NCI-H2029 (cell line): ENCODE data around the gene SLFNL1.

Source experiments
- DNase-seq: peaks from one replicate; lab custom pipeline; 2025; lab: John Stamatoyannopoulos, UW

SLFNL1 gene

DNA sequence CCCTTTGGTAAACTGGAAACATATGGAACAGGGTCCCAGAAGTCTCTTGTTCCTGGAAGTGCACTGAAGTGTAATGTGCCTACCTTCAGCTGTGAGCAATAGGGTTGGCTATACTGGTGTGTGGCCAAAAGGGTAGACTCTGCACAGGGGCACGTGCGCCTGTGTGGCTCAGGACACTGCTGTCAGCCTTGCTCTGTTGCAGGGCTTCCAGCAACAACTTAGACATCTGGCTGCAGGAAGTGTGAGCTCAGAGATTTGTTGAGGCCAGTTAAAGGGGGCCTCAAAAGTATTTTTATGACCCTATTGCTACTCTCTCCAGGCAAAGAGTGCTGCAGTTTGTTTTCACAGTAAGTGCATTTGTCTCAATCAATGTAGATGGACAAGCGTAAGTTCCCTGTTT, 34.6 kb downstream of the SLFNL1 start:
- no peak for DNase-seq

DNA sequence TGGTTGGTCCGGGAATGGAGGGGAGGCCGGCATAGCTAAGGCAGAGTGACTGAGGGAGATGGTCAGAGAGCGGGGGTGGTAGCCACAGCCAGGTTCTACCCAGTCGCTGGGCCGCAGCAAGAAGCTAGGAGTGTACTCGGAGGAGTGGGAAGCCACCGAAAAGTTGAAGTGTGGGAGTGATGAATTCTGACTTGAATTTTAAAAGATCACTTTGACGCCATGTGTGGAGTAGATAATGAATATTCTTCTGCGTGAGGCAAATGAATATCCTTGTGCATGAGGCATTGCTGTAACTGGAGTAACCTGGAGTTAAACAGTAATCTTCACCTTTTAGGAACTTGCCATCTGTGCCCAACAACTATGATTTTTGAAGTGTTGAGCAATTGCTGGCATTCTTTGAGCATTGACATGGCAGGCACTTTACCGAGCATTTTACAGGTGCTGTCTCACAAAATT, 35.2 kb downstream of the SLFNL1 start:
- DNase-seq, result no peak

DNA sequence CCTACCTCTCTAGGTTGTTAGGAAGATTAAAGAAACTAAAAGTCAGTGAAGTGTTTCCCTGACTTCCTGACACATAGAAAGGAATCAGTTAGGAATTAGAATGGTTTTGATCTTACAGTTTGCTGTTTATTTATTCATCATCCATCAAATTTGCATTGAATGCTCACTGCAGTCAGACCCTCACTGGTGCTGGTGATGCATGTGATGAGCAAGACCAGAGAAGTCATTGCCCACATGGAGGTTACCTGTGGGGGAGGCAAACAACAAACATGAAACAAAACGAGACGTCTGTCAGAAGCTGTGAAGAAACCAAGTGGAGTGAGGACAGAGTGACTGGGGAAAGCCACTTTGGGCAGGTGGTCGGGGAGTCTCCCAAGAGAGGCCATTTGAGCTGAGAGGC, 35.6 kb downstream of the SLFNL1 start:
- DNase-seq, result no peak

DNA sequence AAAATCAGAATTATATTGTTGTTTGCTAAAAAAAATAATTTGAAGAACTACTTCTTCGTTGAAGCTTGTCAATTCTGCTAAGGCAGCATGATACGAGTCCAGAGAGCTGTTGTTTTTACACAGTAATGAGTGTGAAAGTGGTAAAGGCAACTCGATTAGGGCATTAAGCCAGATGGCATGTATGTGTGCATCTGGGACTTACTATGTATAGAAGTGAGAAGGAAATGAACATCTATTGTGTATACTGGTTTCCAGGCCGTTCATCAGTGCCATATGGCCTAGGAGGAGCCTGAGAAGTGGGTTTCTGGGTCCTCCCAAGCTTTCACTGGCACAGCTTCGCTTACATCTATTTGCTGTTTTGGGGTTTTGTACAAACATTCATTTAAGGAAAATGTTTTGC, 36.4 kb downstream of the SLFNL1 start:
- no peak for DNase-seq

GRCh38 chr1:40984531-40984930, 37.0 kb downstream of the SLFNL1 start:
- no peak for DNase-seq

- DNase-seq, result no peak
Measured at GRCh38 chr1:40984066-40984465, 37.5 kb downstream of the SLFNL1 start.

DNA sequence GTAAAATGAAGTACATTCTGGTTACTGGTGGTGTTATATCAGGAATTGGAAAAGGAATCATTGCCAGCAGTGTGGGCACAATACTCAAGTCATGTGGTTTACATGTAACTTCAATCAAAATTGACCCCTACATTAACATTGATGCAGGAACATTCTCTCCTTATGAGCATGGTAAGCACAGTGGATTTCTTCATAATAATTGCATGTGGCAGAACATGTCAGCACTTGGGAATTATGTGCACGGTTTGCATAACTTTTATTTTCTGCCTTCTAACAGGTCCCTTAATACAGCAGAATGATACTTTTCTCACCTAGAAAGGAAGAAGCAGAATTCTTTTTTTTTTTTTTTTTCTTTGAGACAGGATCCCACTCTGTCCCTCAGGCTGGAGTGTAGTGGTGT, 38.2 kb downstream of the SLFNL1 start:
- DNase-seq, result no peak

DNA sequence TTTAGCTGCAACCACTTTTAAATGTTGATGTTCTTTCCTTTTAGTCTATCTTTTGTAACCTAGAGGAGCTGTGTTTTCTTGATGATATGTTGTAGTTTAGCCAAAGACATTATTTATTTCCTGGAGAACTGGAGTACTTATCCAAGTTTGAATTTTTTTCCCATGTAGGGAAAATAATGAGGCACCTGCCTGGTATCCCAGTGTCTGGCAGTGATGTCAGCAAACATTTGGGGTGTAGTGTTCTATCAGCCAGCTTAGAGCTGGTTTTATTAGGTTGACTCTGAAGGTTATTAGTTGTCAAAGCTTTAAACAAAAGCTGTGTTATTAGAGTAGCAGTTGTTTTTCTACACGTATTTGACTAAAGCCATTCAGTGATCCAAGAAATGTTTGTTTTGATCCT, 38.8 kb downstream of the SLFNL1 start:
- no peak for DNase-seq

GRCh38 chr1:40981691-40982448, 39.7 kb downstream of the SLFNL1 start:
- no peak for DNase-seq

- DNase-seq, result peak; percentile 95
Measured at GRCh38 chr1:40980453-40981121, 40.9 kb downstream of the SLFNL1 start.

- no peak for DNase-seq
Measured at GRCh38 chr1:40980068-40980452, 41.5 kb downstream of the SLFNL1 start.

DNA sequence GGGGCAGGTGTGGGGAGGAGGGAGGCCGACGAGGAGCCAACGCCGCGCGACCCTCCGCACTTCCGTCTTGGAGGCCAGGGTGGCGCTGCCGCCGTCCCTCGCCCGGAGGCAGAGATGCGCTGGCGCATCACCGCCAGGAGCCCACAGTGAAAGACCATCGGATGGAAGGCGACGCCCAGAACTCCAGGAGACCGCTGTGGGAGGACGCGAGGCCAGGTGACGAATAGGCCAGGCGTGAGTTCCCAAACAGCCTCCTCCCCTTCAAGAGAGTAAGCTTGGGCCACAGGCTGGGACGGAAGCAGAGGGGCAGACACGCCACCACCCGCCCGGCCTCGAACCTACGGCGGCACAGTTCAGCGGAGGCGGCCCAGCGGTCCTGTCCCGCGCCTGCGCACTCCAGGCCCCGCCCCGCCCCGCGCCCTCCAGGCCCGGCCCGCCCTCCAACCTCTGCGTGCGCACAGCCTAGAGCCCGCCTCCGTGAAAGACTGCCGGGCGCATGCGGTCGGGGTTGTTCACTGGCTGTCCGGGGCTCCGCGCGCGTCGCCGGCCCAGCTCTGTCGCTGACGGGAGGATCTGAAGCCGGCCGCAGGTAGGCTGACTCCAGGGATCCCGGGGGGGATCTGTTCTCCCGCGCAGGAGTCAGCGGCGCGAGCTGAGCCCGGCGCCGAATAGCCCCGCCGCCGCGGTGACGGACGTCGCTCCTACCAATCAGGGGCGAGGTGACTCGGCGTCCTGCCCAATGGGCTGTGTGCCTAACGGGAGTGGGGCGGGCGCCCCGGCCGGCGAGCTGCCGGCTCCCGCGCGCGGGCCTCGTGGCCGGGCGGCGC, 42.1 kb downstream of the SLFNL1 start, which contains the start of gene CTPS1:
Gene CTPS1, plus strand, starts transcription at position 456 of the 827 bp plus-strand sequence. CDS start 3,595 bp downstream, outside the sequence.
- peak; percentile 100 for DNase-seq

DNA sequence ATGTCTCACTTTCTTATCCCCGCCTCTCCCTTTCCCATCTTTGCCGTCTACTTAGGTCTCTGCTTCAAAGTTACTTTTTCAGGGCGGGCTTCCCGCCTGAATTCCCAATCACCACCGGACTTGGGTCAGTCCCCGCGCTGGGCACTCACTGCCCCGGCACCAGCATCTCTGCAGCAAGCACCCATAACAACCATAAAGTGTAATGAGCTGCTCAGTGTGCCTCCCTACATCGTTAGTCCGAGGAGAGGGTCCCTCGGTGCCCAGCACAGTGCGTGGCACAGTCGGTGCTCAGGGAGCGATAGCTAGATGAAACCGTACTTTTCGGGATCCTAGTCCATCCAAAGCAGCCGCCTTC, 42.7 kb downstream of the SLFNL1 start:
- DNase-seq, result no peak

GRCh38 chr1:40977716-40978115, 43.8 kb downstream of the SLFNL1 start:
- no peak for DNase-seq

- DNase-seq, result no peak
Measured at GRCh38 chr1:40976952-40977690, 44.4 kb downstream of the SLFNL1 start.

DNA sequence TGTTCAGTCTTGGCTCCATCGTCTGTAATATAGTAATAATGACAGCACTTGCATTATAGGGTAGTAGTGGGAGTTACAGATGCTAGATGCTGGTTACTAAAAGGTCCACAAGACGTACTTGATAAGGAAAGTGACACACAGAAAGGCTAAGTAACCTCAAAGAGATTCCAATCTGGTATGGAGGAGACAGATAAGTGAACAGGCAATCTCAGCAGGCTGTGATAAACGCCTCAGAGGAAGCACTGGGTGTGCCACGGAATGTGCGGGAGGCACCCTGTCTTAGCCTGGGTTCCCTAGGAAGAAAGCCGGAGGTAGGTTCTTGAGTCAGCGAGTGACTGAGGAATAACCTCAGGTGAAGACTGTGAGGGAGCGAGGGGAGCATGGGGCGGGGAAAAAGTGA, 46.6 kb downstream of the SLFNL1 start:
- DNase-seq, result no peak

DNA sequence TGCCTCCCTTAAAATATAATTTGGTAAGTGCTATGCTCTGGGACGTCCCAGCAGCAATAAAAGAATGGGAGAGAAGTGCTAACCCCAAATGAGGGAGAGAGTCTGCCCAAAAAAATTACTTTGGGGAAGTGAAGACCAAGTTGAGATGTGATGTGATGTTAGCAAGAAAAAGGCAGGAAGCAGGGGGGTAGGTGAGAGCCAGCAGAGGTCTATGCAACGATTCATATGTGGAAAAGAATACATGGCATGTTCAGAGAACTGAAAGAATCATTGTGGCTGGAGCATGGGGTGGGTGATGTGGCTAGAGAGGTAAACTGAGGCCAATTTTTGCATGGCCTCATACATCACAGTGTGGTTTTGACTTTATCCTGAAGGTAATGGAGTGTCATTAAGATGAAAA, 47.6 kb downstream of the SLFNL1 start:
- DNase-seq, result no peak

- no peak for DNase-seq
Measured at GRCh38 chr1:40971966-40972365, 49.6 kb downstream of the SLFNL1 start.

DNA sequence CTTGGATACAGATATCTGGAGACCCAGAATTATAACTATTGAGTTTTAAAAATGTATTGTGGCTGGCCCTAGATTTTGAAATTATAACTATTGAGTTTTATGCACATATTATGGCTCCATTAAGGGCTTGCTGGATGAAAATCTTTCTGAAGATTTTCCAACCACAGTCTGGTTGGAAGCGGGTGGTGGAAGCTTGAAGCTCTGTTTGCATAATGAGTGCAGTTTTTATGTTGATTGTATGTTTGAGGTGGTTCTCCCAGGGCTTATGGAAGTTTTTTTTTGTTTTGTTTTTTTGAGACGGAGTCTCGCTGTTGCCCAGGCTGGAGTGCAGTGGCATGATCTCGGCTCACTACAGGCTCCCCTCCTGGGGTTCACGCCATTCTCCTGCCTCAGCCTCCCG, 52.1 kb downstream of the SLFNL1 start:
- no peak for DNase-seq

DNA sequence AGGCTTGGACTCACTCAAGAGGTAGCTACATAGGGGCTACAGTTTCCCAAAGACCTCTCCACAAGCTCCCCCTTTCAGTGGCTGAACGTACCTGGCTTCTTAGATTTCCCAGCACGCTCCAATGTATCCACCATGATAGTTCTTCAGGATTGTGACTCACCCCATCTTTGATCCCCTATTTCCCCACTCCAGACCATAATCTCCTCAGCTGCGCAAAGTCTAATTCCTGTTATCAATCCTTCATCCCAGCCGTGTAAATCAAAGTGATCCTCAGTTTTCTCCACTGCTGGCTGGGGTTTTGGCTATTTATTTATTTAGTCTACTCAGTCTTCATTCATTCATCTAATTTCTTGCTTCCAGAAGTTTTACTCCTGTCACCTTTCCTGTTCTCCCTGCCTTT, 55.1 kb downstream of the SLFNL1 start:
- no peak for DNase-seq
